Measurements from ENCODE around the gene TULP1. TPM values are rescaled to one million over a fixed set of nuclear protein-coding genes. Genes with fewer than 3 reads are reported as not detected.

Gene TULP1
- total and polyA plus RNA-seq, 2 of the 8 experiments (the other 6 are each of a cell fraction or from before 2014, with no cell fraction given), result 3.2 to 6.8 TPM

DNA sequence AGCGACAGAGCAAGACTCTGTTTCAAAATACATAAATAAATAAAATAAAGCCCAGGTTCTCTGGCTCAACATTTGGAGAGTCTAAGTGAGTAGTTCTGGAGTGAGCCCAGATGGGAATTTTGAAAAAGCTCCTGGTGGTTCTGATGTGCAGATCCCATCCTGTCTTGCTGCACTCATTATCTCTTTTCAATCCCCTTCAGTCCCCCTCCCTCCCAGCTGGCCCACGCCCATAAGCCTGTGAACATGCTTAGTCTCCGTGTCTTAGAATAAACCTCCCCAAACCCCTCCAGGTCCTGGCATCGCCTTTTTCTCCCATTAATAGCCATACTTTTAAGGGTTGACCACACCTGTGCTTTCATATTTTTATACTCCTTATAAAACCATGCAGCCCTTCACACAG is 19.4 kb upstream of the TULP1 start:
- Histone ChIP-seq H4K5ac (ENCODE audit: insufficient read length, low read depth, low read length) (no peak overlapping the region), H3K9me3 (ENCODE audit: insufficient read depth in 2 of 2, low read depth in 1 of 2, low read length in 1 of 2) (no peaks in the 10 kb centered on the region), H3K18ac (ENCODE audit: extremely low read depth, low read length) (no peak overlapping the region), H3K4me1 (replicated peaks in 1 of 4; ENCODE audit: control insufficient read depth in 3 of 4, insufficient read depth in 4 of 4, low read length in 3 of 4) (peaks cover 2 to 9% (median 6%) of the 10 kb centered on the region in 4 experiments; a peak in 5 of 7 replicates), H3K23me2 (ENCODE audit: low read depth, low read length) (no peaks in the 10 kb centered on the region), H3K4me2 (ENCODE audit: insufficient read depth in 1 of 2, low read depth in 2 of 2, low read length in 2 of 2) (no peak overlapping the region), H3K79me2 (ENCODE audit: control insufficient read depth in 1 of 2, insufficient read depth in 2 of 2, low read length in 2 of 2) (no peaks in the 10 kb centered on the region), H3K56ac (replicated peaks; ENCODE audit: insufficient read length, low read depth, low read length) (no peak overlapping the region), H2BK5ac (ENCODE audit: low read depth, low read length) (no peak overlapping the region), H2BK20ac (ENCODE audit: low read length) (no peak overlapping the region), H4K91ac (replicated peaks; ENCODE audit: insufficient read length, low read length) (no peak overlapping the region), H3K27me3 (replicated peaks in 1 of 4; ENCODE audit: control insufficient read depth in 3 of 4, extremely low read depth in 1 of 4, insufficient read depth in 3 of 4, low read length in 3 of 4) (no peaks in the 10 kb centered on the region), H3K23ac (ENCODE audit: insufficient read length) (no peak overlapping the region), H3K14ac (ENCODE audit: insufficient read length) (no peak overlapping the region), H3K4me3 (ENCODE audit: extremely low read depth in 1 of 4, insufficient read depth in 2 of 4, low read depth in 3 of 4, low read length in 4 of 4) (no peak overlapping the region), H3K4ac (replicated peaks; ENCODE audit: insufficient read length, low read depth, low read length) (no peak overlapping the region), H3K79me1 (ENCODE audit: low read depth, low read length) (no peaks in the 10 kb centered on the region), H2AK5ac (ENCODE audit: low read depth, low read length) (no peak overlapping the region), H2BK15ac (ENCODE audit: low read length) (no peak overlapping the region), H3K9ac (replicated peaks in 1 of 4; ENCODE audit: extremely low read depth in 1 of 4, low read depth in 3 of 4, low read length in 3 of 4) (no peak overlapping the region), H4K20me1 (replicated peaks in 1 of 2; ENCODE audit: control insufficient read depth in 1 of 2, insufficient read depth in 2 of 2, low read length in 2 of 2) (no peaks in the 10 kb centered on the region), H2BK12ac (ENCODE audit: low read depth, low read length) (no peak overlapping the region), H2BK120ac (replicated peaks; ENCODE audit: low read depth, low read length) (no peak overlapping the region), H3K36me3 (ENCODE audit: control insufficient read depth in 2 of 4, insufficient read depth in 4 of 4, low read length in 3 of 4) (no peaks in the 10 kb centered on the region), H3K27ac (ENCODE audit: low read depth, low read length) (no peak overlapping the region), H4K8ac (ENCODE audit: extremely low read depth, insufficient read depth, low read length) (no peak overlapping the region), H2AFZ (ENCODE audit: low read length) (no peak overlapping the region)
- FAIRE-seq, result no peak
- WGBS, 2 experiments (ENCODE audit: extremely low coverage in 1 of 2, insufficient coverage in 1 of 2, insufficient read length in 1 of 2, insufficient replicate concordance in 2 of 2, low coverage in 1 of 2, low lambda C conversion rate in 2 of 2, missing lambda C conversion rate in 1 of 2), result 88% methylated on average over 4 of the region's 4 CpGs; no CpG with 5 or more reads in 1 of the 2 experiments
- ChIA-PET CTCF (ENCODE audit: partially characterized antibody) (interaction anchor here (0.9 to 32.2 kb wide), 4 partner anchors 10 to 226 kb away, joined by 3 to 521 read pairs (median 18); no protein-coding TSS in a partner anchor), POLR2A (ENCODE audit: partially characterized antibody) (interaction anchor here (0.6 to 0.9 kb wide), 3 partner anchors 11 to 37 kb away, joined by 3 to 4 read pairs (median 3); no protein-coding TSS in a partner anchor)
- no peak for DNase-seq (ENCODE audit: low read depth in 1 of 2, low spot score in 2 of 2)
- TF ChIP-seq HDAC2 (IDR thresholded peaks at IDR 0.05; ENCODE audit: borderline replicate concordance in 1 of 2, low read depth in 2 of 2, low read length in 2 of 2) (no peak), ASH2L (IDR thresholded peaks at IDR 0.05; ENCODE audit: low read length) (no peak), SP2 (IDR thresholded peaks at IDR 0.05; ENCODE audit: low read length) (no peak), GTF2F1 (IDR thresholded peaks at IDR 0.05; ENCODE audit: borderline replicate concordance, low read depth, low read length) (no peak), TAF7 (optimal IDR thresholded peaks at IDR 0.05; ENCODE audit: borderline replicate concordance, low read depth, low read length) (no peak), SP1 (IDR thresholded peaks at IDR 0.05; ENCODE audit: low read depth, low read length) (no peak), CHD1 (IDR thresholded peaks at IDR 0.05; ENCODE audit: low read depth, low read length) (no peak), CHD2 (IDR thresholded peaks at IDR 0.05; ENCODE audit: low read length) (no peak), RNF2 (IDR thresholded peaks at IDR 0.05; ENCODE audit: borderline replicate concordance, low read depth, low read length, missing control alignments, poor library complexity, severe bottlenecking) (no peak), BCL11A (IDR thresholded peaks at IDR 0.05; ENCODE audit: low read depth in 2 of 2, low read length in 2 of 2) (no peak), HDAC6 (IDR thresholded peaks at IDR 0.05; ENCODE audit: low read depth, low read length) (no peak), SIN3A (conservative IDR thresholded peaks at IDR 0.05 in 1 of 2, IDR thresholded peaks at IDR 0.05 in 1 of 2; ENCODE audit: low read depth in 1 of 2, low read length in 2 of 2) (no peak)
- TF ChIP-seq, protein P1, sequence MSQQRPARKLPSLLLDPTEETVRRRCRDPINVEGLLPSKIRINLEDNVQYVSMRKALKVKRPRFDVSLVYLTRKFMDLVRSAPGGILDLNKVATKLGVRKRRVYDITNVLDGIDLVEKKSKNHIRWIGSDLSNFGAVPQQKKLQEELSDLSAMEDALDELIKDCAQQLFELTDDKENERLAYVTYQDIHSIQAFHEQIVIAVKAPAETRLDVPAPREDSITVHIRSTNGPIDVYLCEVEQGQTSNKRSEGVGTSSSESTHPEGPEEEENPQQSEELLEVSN (IDR thresholded peaks at IDR 0.05), result no peak
